Inflammatory macrophage treated with lipopolysaccharide for 1 hour (primary cell): ENCODE data around the gene FBXO45.
"Not testable (repeated sequence)": the region's sequence is repeated elsewhere in the genome, so short reads cannot be mapped to it uniquely, and the experiment has no call there.

Experiments
- DNase-seq, 2 donors: peaks; one replicate each; pipeline ENCODE4 v3.0.0-alpha.2; 2020 to 2022

FBXO45 gene

DNA sequence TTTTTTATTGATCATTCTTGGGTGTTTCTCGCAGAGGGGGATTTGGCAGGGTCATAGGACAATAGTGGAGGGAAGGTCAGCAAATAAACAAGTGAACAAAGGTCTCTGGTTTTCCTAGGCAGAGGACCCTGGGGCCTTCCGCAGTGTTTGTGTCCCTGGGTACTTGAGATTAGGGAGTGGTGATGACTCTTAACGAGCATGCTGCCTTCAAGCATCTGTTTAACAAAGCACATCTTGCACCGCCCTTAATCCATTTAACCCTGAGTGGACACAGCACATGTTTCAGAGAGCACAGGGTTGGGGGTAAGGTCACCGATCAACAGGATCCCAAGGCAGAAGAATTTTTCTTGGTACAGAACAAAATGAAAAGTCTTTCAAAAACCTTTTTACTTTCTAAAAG is 51.2 kb downstream of the FBXO45 start:
- not testable (repeated sequence) for DNase-seq

DNA sequence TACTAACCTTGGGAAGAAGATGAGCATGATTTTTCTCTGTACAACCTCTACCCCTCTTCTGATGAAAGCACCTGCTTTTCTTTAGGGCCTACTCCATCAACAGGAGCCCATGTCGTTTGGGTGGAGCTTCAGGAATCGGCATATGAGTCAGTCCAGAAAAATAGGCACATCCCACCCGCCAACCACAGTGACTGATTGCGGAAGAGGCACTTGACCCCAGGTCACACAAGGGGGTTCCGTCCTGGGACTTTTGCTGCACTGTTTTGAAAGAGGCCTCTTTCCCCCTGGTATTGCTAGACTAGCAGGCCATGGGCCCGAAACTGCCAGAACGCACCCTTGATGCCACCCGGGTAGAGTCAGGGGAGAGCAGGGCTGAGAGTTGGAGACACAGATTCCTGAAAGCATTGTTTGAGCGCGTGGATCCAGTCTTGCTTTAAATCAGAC is 51.7 kb downstream of the FBXO45 start:
- DNase-seq = peak; percentile 92 to 97

- no peak for DNase-seq
Measured at GRCh38 chr3:196620684-196621083, 52.2 kb downstream of the FBXO45 start.

- peak in 1 of 2 donors; percentile 48 for DNase-seq
Measured at GRCh38 chr3:196621611-196622010, 53.2 kb downstream of the FBXO45 start.

- peak; percentile 88 to 93 for DNase-seq
Measured at GRCh38 chr3:196624067-196624790, 55.8 kb downstream of the FBXO45 start.

DNA sequence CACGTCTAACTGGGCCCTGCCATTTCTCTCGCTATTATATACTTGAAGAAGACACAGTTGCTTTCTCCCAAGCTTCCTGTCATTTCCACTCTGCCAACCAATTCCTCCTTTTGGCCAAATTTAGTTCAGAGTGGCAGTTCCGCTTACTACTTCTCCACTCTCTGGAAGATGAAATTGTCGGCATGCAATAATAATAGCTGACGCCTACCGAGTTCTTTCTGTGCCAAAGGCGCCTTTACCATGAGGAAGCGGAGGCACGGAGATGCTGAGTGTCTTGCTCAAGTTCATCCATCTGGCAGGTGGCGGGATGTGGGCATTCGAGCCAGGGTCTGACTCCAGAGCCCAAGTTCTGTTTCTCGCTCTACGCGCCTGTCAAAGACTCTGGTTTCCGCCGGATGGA is 56.4 kb downstream of the FBXO45 start:
- peak; percentile 90 to 97 for DNase-seq

- peak; percentile 48 to 72 for DNase-seq
Measured at GRCh38 chr3:196625331-196625730, 56.9 kb downstream of the FBXO45 start.

DNA sequence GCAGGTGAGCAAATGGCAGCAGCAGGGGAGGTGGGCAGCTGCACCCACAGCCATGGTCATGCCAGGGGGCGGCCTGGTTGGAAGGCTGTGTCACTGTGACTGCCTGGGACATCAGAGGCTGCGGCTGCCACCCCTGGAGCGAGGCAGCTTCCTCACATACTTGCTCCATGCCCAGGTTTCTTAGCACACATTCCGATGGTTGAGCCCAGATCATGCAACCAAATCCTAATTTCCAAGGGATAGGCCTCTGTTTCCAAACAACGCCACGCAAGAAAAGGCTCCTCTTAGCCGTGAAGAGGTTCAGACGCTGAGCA is 59.4 kb downstream of the FBXO45 start:
- no peak for DNase-seq

GRCh38 chr3:196629228-196629627 is 60.8 kb downstream of the FBXO45 start:
- peak in 1 of 2 donors; percentile 71 for DNase-seq

- no peak for DNase-seq
Measured at GRCh38 chr3:196631682-196632045, 63.2 kb downstream of the FBXO45 start.

- peak; percentile 84 to 86 for DNase-seq
Measured at GRCh38 chr3:196632046-196632751, 63.7 kb downstream of the FBXO45 start.

- DNase-seq = no peak
Measured at GRCh38 chr3:196633555-196634151, 65.2 kb downstream of the FBXO45 start.

GRCh38 chr3:196634224-196634623 is 65.8 kb downstream of the FBXO45 start:
- peak; percentile 92 to 95 for DNase-seq

GRCh38 chr3:196634829-196635228 is 66.4 kb downstream of the FBXO45 start:
- no peak for DNase-seq

- DNase-seq = no peak
Measured at GRCh38 chr3:196636369-196637349, 68.2 kb downstream of the FBXO45 start.

GRCh38 chr3:196637941-196638340 is 69.5 kb downstream of the FBXO45 start:
- not testable (repeated sequence) for DNase-seq
